H1 (cell line): ENCODE measurements around the gene CD69.
"Not testable (repeated sequence)": the region's sequence is repeated elsewhere in the genome, so short reads cannot be mapped to it uniquely, and the experiment has no call there.

Experiments
- CEBPB ChIP-seq: IDR thresholded peaks from 2 replicates; pipeline ENCODE4 v1.6.1; 2012; ENCODE audit warnings: low read depth, low read length
- CTCF ChIP-seq, 3 experiments: IDR thresholded peaks; 1 replicate in 2 of 3; 2 replicates in 1 of 3; pipeline versions ENCODE4 v1.5.1 to v1.6.1; 2011; ENCODE audit warnings: low read length in 3 of 3, mild to moderate bottlenecking in 3 of 3, inconsistent platforms in 2 of 3, low read depth in 1 of 3, moderate library complexity in 1 of 3; ENCODE audit not compliant: insufficient read depth in 1 of 3; ENCODE audit errors: control extremely low read depth in 1 of 3
- E2F6 ChIP-seq: IDR thresholded peaks from 2 replicates; pipeline ENCODE4 v1.6.1; 2012; ENCODE audit warnings: inconsistent platforms
- JUN ChIP-seq: IDR thresholded peaks from 2 replicates; pipeline ENCODE4 v1.6.1; 2011; ENCODE audit warnings: low read depth, mild to moderate bottlenecking, improper control_type of control experiment, low read length
- POLR2A ChIP-seq, 2 experiments: IDR thresholded peaks; 1 replicate in 1 of 2; 2 replicates in 1 of 2; pipeline ENCODE4 v1.6.1; 2011; ENCODE audit warnings: low read depth in 2 of 2, low read length in 2 of 2, mild to moderate bottlenecking in 2 of 2; ENCODE audit errors: control extremely low read depth in 1 of 2
- POLR2AphosphoS5 ChIP-seq: IDR thresholded peaks from 2 replicates; pipeline ENCODE4 v1.6.1; 2011; ENCODE audit warnings: low read depth, low read length
- SP1 ChIP-seq: IDR thresholded peaks from 2 replicates; pipeline ENCODE4 v1.6.1; 2011; ENCODE audit warnings: low read depth, low read length

- not testable (repeated sequence) for TF ChIP-seq E2F6; CTCF (IDR thresholded peaks at IDR 0.05; ENCODE audit: control extremely low read depth in 1 of 3, insufficient read depth in 1 of 3, low read depth in 1 of 3, low read length in 3 of 3); POLR2A (IDR thresholded peaks at IDR 0.05; ENCODE audit: control extremely low read depth in 1 of 2, low read depth in 2 of 2, low read length in 2 of 2); SP1; POLR2AphosphoS5; CEBPB; JUN
These were observed 56.1 kb downstream of the CD69 start for GRCh38 chr12:9704561-9704960.
